Measurements from ENCODE around the gene ZNF236. TPM values are rescaled to one million over a fixed set of nuclear protein-coding genes. Genes with fewer than 3 reads are reported as not detected.

ZNF236 gene
- total and polyA plus RNA-seq, 2 of the 13 experiments (the other 11 are each of a cell fraction or from before 2014, with no cell fraction given), result 3.0 to 7.2 TPM

DNA sequence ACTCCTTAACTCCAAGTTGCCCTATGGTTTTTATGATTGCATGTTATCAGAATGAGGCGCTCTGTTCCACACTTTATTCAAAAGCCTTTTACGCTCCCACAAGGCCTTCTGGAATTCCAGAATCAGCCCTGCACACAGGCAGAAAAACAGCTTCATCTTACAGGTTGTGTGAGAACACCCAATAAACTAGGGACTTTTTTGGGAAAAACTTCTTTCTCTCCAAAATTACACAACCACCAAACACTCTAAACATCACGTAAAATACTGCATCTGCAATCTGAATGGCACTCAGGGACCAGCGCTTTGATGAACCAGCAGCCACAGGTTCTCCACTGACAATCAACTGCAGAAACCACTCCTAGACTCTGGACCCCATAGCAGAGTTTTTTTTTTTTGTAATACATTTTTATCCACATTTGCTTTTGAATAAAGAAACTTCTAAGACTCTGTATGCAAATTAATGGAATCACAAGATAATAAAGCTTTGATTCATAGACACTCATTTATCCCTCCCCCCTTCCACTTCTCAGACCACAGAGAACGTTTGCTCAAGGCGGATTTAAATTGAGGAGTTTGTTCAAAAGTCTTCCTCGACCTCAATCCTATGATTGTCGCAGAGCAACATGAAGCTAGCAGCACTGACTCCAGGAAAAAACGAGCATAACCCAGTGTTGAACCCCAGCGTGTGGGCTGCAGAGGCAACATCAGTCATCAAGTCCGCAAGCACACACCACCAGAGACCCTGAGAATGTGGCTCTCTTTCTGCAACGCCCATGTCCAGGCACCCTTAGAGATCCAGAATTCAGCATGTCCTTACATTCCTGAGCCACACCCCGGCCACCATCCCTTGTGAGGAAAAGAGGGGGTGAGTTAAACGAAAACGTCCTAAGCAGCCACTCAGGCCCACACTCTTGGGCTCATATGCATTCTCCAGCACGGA is 193.7 kb downstream of the ZNF236 start (continued):
- TF ChIP-seq STAG1 (CRISPR knock-in tag; IDR thresholded peaks at IDR 0.05), result no peak

GRCh38 chr18:77016936-77017335 is 194.6 kb downstream of the ZNF236 start:
- intact Hi-C loops (cut with micrococcal nuclease; ENCODE audit: unreplicated experiment), result no loop called here
- Histone ChIP-seq H3K36me3 (replicated peaks in 1 of 2; ENCODE audit: control insufficient read depth in 1 of 2, insufficient read depth in 2 of 2, low read length in 2 of 2) (no peaks in the 10 kb centered on the region; a peak in 2 of 5 replicates), H3K4me2 (ENCODE audit: low read depth, low read length) (no peak overlapping the region), H3K27ac (ENCODE audit: extremely low read length, insufficient read depth, low read length) (no peak overlapping the region), H3K4me3 (replicated peaks in 1 of 3; ENCODE audit: insufficient read depth in 1 of 3, low read depth in 2 of 3, low read length in 3 of 3) (no peak overlapping the region), H2AFZ (ENCODE audit: low read length) (no peak overlapping the region), H3K79me2 (ENCODE audit: insufficient read depth, low read length) (no peaks in the 10 kb centered on the region), H3K27me3 (ENCODE audit: control insufficient read depth in 1 of 2, insufficient read depth in 2 of 2, low read length in 2 of 2) (no peaks in the 10 kb centered on the region), H4K20me1 (ENCODE audit: insufficient read depth, low read length) (no peaks in the 10 kb centered on the region), H3K9me3 (ENCODE audit: low read length) (no peaks in the 10 kb centered on the region), H3K9ac (ENCODE audit: insufficient read depth, low read depth, low read length) (no peak overlapping the region), H3K4me1 (ENCODE audit: insufficient read depth, low read length) (no peaks in the 10 kb centered on the region)
- BruUV-seq (replicated peaks), result no TSS peak
- ATAC-seq (no peak), FAIRE-seq (no peak), DNase-seq (ENCODE audit: low spot score) (no peak)
- CTCF ChIA-PET (ENCODE audit: low intra/inter-chr PET ratio, low total read pairs), result no interaction called here
- in situ Hi-C loops (cut with HindIII; ENCODE audit: extremely low pct_ligation_motif_present, low pct_unique_long_range_greater_than_20kb), result no loop called here
- no peak for TF ChIP-seq LCORL (IDR thresholded peaks at IDR 0.05)
- TF ChIP-seq LCORL (CRISPR knock-in tag; IDR thresholded peaks at IDR 0.05), result no peak
- TF ChIP-seq ATRX (CRISPR knock-in tag; IDR thresholded peaks at IDR 0.05; ENCODE audit: borderline replicate concordance), result no peak
- no peak for TF ChIP-seq ZNF512 (CRISPR knock-in tag; IDR thresholded peaks at IDR 0.05)
- no peak for TF ChIP-seq EED (CRISPR knock-in tag; IDR thresholded peaks at IDR 0.05)
- no peak for TF ChIP-seq ZNF142 (CRISPR knock-in tag; IDR thresholded peaks at IDR 0.05)
- POLR2A ChIA-PET, result no interaction called here
- WGBS (ENCODE audit: low lambda C conversion rate), result 96% methylated on average over 4 of the region's 16 CpGs
